Hepatocyte (in vitro differentiated cells): ENCODE data around the gene LRRC63.

Source experiments
- CTCF ChIP-seq: fragments of 200-600 bp; sonication (generic); IDR thresholded peaks from 2 replicates; pipeline ENCODE4 v1.5.1; 2016; ENCODE audit warnings: antibody characterized with exemption, mild to moderate bottlenecking; ENCODE audit not compliant: poor library complexity
- EZH2 ChIP-seq: fragments of 200-600 bp; sonication (generic); IDR thresholded peaks from 2 replicates; pipeline ENCODE4 v1.6.1; 2016; ENCODE audit warnings: antibody characterized with exemption, mild to moderate bottlenecking, borderline replicate concordance
- EZH2phosphoT487 ChIP-seq: fragments of 200-600 bp; sonication (generic); IDR thresholded peaks from one replicate; pipeline ENCODE4 v1.6.1; 2018; ENCODE audit warnings: antibody characterized with exemption, mild to moderate bottlenecking, low read depth, moderate library complexity; ENCODE audit not compliant: unreplicated experiment, severe bottlenecking

GRCh38 chr13:46232281-46232680 lies 20.6 kb downstream of the LRRC63 start:
- TF ChIP-seq CTCF (no peak), EZH2 (no peak), EZH2phosphoT487 (no peak)
